Liver (tissue), 9 donors: Measurements from ENCODE around the gene ENTHD1. TPM values are rescaled to one million over a fixed set of nuclear protein-coding genes. Genes with fewer than 3 reads are reported as not detected.

Source experiments
- DNase-seq: peaks from one replicate; pipeline ENCODE4 v3.0.0-alpha.2; 2017; ENCODE audit warnings: low spot score
- H3K27ac ChIP-seq, 2 donors: one replicate each; pipeline ENCODE4 v1.7.0; 2013; ENCODE audit warnings: inconsistent platforms in 2 of 2, low read length in 2 of 2, control low read depth in 1 of 2, low read depth in 1 of 2, mild to moderate bottlenecking in 1 of 2
- H3K27me3 ChIP-seq, 4 donors: one replicate each; pipeline versions ENCODE4 v1.6.1 to v1.7.0; 2013; ENCODE audit warnings: low read length in 3 of 4, inconsistent platforms in 1 of 4, mild to moderate bottlenecking in 1 of 4, moderate library complexity in 1 of 4; ENCODE audit not compliant: control insufficient read depth in 4 of 4, insufficient read depth in 4 of 4
- H3K36me3 ChIP-seq, 4 donors: one replicate each; pipeline versions ENCODE4 v1.6.1 to v1.7.0; 2013; ENCODE audit warnings: low read length in 3 of 4, mild to moderate bottlenecking in 3 of 4, low read depth in 1 of 4, moderate library complexity in 1 of 4; ENCODE audit not compliant: control insufficient read depth in 4 of 4, insufficient read depth in 3 of 4
- H3K4me1 ChIP-seq, 4 donors: one replicate each; pipeline versions ENCODE4 v1.6.1 to v1.7.0; 2013; ENCODE audit warnings: low read length in 3 of 4, mild to moderate bottlenecking in 3 of 4, moderate library complexity in 1 of 4; ENCODE audit not compliant: control insufficient read depth in 4 of 4, insufficient read depth in 4 of 4
- H3K4me3 ChIP-seq, 3 donors: one replicate each; pipeline versions ENCODE4 v1.6.1 to v1.7.0; 2013; ENCODE audit warnings: low read length in 3 of 3, control low read depth in 1 of 3, low read depth in 1 of 3, mild to moderate bottlenecking in 1 of 3
- H3K9ac ChIP-seq, 2 donors: one replicate each; pipeline ENCODE4 v1.7.0; 2013; ENCODE audit warnings: low read length in 2 of 2, mild to moderate bottlenecking in 2 of 2, moderate library complexity in 2 of 2, control low read depth in 1 of 2, low read depth in 1 of 2
- H3K9me3 ChIP-seq, 4 donors: one replicate each; pipeline versions ENCODE4 v1.6.1 to v1.7.0; 2013; ENCODE audit warnings: low read length in 3 of 4; ENCODE audit not compliant: control insufficient read depth in 4 of 4
- EGR1 ChIP-seq, 2 donors: IDR thresholded peaks; 2 replicates each; pipeline ENCODE4 v1.6.1; 2016 to 2018; ENCODE audit warnings: antibody characterized with exemption in 2 of 2, low read depth in 2 of 2
- FOXA1 ChIP-seq: IDR thresholded peaks from 2 replicates; pipeline ENCODE4 v1.6.1; 2016; ENCODE audit warnings: antibody characterized with exemption
- FOXA2 ChIP-seq: IDR thresholded peaks from 2 replicates; pipeline ENCODE4 v1.6.1; 2016; ENCODE audit warnings: antibody characterized with exemption
- GABPA ChIP-seq, 2 donors: IDR thresholded peaks in 1 of 2; conservative IDR thresholded peaks in 1 of 2; 2 replicates each; pipeline ENCODE4 v1.6.1; 2016; ENCODE audit warnings: antibody characterized with exemption in 2 of 2, mild to moderate bottlenecking in 1 of 2, moderate library complexity in 1 of 2
- HNF4G ChIP-seq: IDR thresholded peaks from 2 replicates; pipeline ENCODE4 v1.6.1; 2016; ENCODE audit warnings: antibody characterized with exemption
- JUND ChIP-seq, 2 donors: IDR thresholded peaks; 2 replicates each; pipeline ENCODE4 v1.6.1; 2016; ENCODE audit warnings: antibody characterized with exemption in 2 of 2
- MAX ChIP-seq: IDR thresholded peaks from 2 replicates; pipeline ENCODE4 v1.6.1; 2016; ENCODE audit warnings: antibody characterized with exemption
- NR2F2 ChIP-seq: IDR thresholded peaks from 2 replicates; pipeline ENCODE4 v1.6.1; 2016; ENCODE audit warnings: antibody characterized with exemption
- RAD21 ChIP-seq, 2 donors: IDR thresholded peaks; 2 replicates each; pipeline ENCODE4 v1.6.1; 2016; ENCODE audit warnings: antibody characterized with exemption in 2 of 2, mild to moderate bottlenecking in 2 of 2
- RXRA ChIP-seq, 2 donors: IDR thresholded peaks; 2 replicates each; pipeline ENCODE4 v1.6.1; 2017 to 2018; ENCODE audit warnings: antibody characterized with exemption in 2 of 2, mild to moderate bottlenecking in 1 of 2
- SP1 ChIP-seq: IDR thresholded peaks from 2 replicates; pipeline ENCODE4 v1.6.1; 2018; ENCODE audit warnings: antibody characterized with exemption, mild to moderate bottlenecking
- YY1 ChIP-seq: IDR thresholded peaks from 2 replicates; pipeline ENCODE4 v1.6.1; 2016; ENCODE audit warnings: antibody characterized with exemption, mild to moderate bottlenecking
- WGBS: extraction: QIAGEN DNeasy Blood & Tissue Kit; methylation state at CpG from one replicate; pipeline ENCODE4 v1.1.7; 2013; 5-methylcytosine and 5-hydroxymethylcytosine counted together
- polyA plus RNA-seq, 2 donors: library from polyadenylated mRNA; stranded (reverse) in 1 of 2; unstranded in 1 of 2; fragments of 200-250 nt in 1 of 2; fragments of >200 nt in 1 of 2; fragmentation: Nextera tagmentation in 1 of 2; extraction: Ambion mirVana in 1 of 2; gene quantifications; one replicate each; pipeline versions ENCODE4 v1.2.1 to v1.2.3, GENCODE V29; 2013 to 2015
- total RNA-seq, 2 donors: library from RNA; depleted of rRNA; stranded (reverse); fragments of >200 nt; gene quantifications; one replicate each; pipeline ENCODE4 v1.2.3, GENCODE V29; 2014
- TF ChIP-seq, protein P1 (sequence below): IDR thresholded peaks from 2 replicates; pipeline ENCODE4 v1.6.1; 2016; ENCODE audit warnings: antibody characterized with exemption
- TF ChIP-seq, protein P2 (sequence below): IDR thresholded peaks from 2 replicates; pipeline ENCODE4 v1.6.1; 2016; ENCODE audit warnings: antibody characterized with exemption, mild to moderate bottlenecking
- TF ChIP-seq, protein P3 (sequence below): fragments of 150-350 bp; IDR thresholded peaks from 2 replicates; pipeline ENCODE4 v1.5.1; 2017; ENCODE audit warnings: improper control_type of control experiment, low read depth, low read length; ENCODE audit not compliant: missing input control
- donor health status: healthy.
- donor health status: healthy.
- donor health status: healthy.
- donor health status: healthy.
- donor health status: healthy.

Gene ENTHD1
- total and polyA plus RNA-seq, 4 donors, result not detected

DNA sequence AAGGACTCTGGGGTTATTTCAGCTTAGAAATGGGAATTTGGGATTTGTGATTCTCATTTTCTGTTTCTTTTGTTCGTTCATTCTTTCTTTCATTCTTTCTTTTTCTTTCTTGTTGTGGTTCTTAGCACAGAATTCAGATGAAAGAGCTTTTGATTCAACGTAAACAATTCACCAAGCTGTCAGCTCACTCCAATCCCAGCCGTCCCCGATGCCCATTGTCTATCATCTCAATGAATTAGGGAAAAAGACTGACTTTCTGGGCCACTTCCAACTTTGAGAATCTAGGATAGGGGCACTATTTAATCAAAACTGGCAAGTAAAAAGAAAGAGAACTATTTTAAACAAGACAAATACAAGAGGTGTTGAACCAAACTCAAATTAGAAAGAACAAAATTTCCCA is 41.6 kb upstream of the ENTHD1 start:
- no peak overlapping the region for H3K27ac ChIP-seq
- 78% methylated on average over 4 of the region's 4 CpGs for WGBS
- peaks cover 0 to 7% (median 0%) of the 10 kb centered on the region in 4 donors for H3K27me3 ChIP-seq

DNA sequence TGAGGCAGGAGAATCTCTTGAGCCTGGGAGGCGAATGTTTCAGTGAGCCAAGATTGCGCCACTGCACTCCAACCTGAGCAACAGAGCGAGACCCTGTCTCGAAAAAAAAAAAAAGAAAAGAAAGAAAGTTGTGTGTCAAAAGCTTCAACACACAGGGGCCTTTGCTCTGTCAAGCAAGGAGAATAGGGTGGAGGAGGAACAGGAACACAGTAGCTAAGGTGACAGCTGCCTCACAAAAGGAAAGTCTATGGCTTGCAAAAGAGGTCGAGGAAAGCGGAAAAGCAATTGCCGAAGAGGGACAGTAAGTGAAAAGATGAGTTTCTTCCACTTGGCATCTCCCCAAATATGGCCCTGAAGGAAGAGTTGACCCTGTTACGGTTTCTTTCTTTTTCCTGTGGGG is 40.2 kb upstream of the ENTHD1 start:
- no peak overlapping the region for H3K27ac ChIP-seq
- H3K36me3 ChIP-seq, result no peaks in the 10 kb centered on the region
- 84% methylated on average over 8 of the region's 8 CpGs for WGBS
- no peak for DNase-seq
- no peak overlapping the region for H3K9ac ChIP-seq
- no peak for TF ChIP-seq EGR1 (IDR thresholded peaks at IDR 0.05; ENCODE audit: low read depth in 2 of 2)
- TF ChIP-seq, protein P1, sequence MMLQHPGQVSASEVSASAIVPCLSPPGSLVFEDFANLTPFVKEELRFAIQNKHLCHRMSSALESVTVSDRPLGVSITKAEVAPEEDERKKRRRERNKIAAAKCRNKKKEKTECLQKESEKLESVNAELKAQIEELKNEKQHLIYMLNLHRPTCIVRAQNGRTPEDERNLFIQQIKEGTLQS, result no peak
- TF ChIP-seq YY1, result no peak
- no peak for TF ChIP-seq MAX
- TF ChIP-seq RXRA (IDR thresholded peaks at IDR 0.05), result no peak
- TF ChIP-seq FOXA1, result no peak
- TF ChIP-seq HNF4G, result no peak
- no peak for TF ChIP-seq FOXA2
- no peak for TF ChIP-seq JUND (IDR thresholded peaks at IDR 0.05)
- no peak for TF ChIP-seq SP1
- TF ChIP-seq, protein P2, sequence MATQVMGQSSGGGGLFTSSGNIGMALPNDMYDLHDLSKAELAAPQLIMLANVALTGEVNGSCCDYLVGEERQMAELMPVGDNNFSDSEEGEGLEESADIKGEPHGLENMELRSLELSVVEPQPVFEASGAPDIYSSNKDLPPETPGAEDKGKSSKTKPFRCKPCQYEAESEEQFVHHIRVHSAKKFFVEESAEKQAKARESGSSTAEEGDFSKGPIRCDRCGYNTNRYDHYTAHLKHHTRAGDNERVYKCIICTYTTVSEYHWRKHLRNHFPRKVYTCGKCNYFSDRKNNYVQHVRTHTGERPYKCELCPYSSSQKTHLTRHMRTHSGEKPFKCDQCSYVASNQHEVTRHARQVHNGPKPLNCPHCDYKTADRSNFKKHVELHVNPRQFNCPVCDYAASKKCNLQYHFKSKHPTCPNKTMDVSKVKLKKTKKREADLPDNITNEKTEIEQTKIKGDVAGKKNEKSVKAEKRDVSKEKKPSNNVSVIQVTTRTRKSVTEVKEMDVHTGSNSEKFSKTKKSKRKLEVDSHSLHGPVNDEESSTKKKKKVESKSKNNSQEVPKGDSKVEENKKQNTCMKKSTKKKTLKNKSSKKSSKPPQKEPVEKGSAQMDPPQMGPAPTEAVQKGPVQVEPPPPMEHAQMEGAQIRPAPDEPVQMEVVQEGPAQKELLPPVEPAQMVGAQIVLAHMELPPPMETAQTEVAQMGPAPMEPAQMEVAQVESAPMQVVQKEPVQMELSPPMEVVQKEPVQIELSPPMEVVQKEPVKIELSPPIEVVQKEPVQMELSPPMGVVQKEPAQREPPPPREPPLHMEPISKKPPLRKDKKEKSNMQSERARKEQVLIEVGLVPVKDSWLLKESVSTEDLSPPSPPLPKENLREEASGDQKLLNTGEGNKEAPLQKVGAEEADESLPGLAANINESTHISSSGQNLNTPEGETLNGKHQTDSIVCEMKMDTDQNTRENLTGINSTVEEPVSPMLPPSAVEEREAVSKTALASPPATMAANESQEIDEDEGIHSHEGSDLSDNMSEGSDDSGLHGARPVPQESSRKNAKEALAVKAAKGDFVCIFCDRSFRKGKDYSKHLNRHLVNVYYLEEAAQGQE, result no peak
- no peak for TF ChIP-seq GABPA (IDR thresholded peaks at IDR 0.05 in 1 of 2, conservative IDR thresholded peaks at IDR 0.05 in 1 of 2)
- TF ChIP-seq NR2F2, result no peak
- H3K4me3 ChIP-seq, result no peak overlapping the region
- peaks cover 0 to 7% (median 0%) of the 10 kb centered on the region in 4 donors for H3K27me3 ChIP-seq
- no peaks in the 10 kb centered on the region for H3K9me3 ChIP-seq
- H3K4me1 ChIP-seq, result no peaks in the 10 kb centered on the region

More for the DNA sequence above, 41.6 kb upstream of the ENTHD1 start:
- no peaks in the 10 kb centered on the region for H3K4me1 ChIP-seq
- H3K9ac ChIP-seq, result no peak overlapping the region
- no peaks in the 10 kb centered on the region for H3K36me3 ChIP-seq
- H3K9me3 ChIP-seq, result no peaks in the 10 kb centered on the region
- no peak for DNase-seq
- TF ChIP-seq SP1 (no peak), HNF4G (no peak), FOXA2 (no peak), MAX (no peak), RAD21 (IDR thresholded peaks at IDR 0.05) (no peak), FOXA1 (no peak), GABPA (IDR thresholded peaks at IDR 0.05 in 1 of 2, conservative IDR thresholded peaks at IDR 0.05 in 1 of 2) (no peak), RXRA (IDR thresholded peaks at IDR 0.05) (no peak)
- TF ChIP-seq, protein P2, result no peak
- TF ChIP-seq, protein P3, sequence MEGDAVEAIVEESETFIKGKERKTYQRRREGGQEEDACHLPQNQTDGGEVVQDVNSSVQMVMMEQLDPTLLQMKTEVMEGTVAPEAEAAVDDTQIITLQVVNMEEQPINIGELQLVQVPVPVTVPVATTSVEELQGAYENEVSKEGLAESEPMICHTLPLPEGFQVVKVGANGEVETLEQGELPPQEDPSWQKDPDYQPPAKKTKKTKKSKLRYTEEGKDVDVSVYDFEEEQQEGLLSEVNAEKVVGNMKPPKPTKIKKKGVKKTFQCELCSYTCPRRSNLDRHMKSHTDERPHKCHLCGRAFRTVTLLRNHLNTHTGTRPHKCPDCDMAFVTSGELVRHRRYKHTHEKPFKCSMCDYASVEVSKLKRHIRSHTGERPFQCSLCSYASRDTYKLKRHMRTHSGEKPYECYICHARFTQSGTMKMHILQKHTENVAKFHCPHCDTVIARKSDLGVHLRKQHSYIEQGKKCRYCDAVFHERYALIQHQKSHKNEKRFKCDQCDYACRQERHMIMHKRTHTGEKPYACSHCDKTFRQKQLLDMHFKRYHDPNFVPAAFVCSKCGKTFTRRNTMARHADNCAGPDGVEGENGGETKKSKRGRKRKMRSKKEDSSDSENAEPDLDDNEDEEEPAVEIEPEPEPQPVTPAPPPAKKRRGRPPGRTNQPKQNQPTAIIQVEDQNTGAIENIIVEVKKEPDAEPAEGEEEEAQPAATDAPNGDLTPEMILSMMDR, result no peak
- TF ChIP-seq, protein P1, result no peak
- no peak overlapping the region for H3K4me3 ChIP-seq
